ENCODE results near the gene DAPK2.
A peak's percentile ranks its signal among the peaks of the same experiment; 100 is the strongest.
"Not testable (repeated sequence)": the region's sequence is repeated elsewhere in the genome, so short reads cannot be mapped to it uniquely, and the experiment has no call there.

The DAPK2 gene

DNA sequence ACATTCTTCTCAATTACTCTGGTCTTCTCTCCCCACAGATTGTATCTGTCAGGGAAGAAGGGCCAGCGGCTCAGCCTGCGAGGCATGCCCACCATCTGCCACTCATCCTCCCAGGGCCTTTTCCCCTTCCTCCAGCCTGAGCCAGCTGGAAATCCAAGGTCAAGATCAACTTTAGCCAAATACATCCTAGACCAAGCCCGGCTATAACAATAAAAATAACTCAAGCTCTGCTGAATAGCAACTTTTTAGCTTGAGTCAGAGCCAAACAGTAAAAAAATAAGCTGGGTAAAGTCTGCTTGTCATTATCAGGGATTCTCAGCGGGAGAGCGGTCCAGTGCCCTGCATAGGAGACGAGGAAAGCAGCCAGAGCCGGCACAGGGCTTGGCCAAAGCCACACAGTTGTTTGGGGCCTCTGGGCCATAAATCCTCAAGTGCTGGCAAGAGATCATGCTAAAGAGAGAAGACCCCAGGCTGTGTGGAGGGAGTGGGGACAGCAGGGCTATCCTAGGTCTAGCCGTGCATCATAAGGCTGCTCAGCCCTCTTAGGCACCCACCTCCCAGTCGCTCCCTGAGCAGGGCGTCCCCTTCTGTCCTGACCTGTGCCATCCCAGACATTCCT lies 136.4 kb downstream of the DAPK2 start:
- no peak for DNase-seq

DNA sequence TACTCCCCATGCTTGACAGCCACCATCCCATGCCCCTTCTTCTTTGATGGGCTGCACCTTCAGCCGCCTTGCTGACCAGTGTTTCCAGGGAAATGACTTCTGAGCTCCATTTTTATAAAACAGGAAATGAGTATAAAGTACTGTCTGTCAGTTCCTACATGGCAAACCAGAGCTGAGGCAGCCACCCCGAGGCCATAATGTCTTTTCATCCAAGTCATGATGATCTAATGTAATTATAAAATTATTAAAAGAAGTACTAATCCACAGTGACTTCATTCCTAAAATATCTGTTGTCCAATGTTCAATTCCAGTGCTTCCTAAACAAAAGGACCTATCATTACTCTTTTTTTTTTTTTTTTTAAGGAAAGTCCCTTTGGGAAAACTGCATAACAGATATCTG lies 137.3 kb downstream of the DAPK2 start:
- no peak for DNase-seq

DNA sequence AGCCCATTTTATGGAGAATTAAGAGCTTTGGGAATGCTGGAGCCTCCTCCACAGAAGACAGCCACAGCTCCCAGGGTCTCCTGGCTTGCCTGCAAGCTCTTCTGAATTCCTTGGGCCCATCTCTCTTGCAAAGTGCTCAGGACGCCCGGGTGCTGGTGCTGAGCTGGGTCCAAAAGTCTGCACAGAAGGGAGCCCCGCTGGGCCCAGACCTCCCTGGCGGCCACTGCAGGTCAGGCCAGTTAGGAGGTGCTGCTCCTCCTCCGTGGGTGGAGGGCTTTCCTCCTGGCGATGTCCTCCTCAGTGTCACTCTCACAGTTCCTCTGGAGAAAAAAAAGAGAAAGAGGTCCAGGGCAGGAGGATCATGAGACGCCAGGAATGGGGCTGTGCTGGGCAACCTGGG lies 138.0 kb downstream of the DAPK2 start:
- DNase-seq, result no peak

DNA sequence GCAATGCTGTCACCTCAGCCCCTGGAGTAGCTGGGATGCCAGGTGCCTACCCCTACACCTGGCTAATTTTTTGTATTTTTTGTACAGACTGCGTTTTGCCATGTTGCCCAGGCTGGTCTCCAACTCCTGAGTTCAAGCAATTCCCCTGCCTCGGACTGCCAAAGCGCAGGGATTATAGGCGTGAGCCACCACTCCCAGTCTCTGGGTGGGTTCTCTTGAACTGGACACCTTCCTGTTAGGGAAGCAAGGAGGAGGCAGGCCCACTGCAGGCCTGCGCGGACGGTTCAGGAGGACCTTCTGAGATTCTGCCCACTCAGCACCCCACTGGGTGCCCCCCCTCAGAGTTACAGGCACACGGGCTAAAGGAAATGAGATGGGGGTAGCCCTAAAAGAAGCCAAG lies 138.8 kb downstream of the DAPK2 start:
- no peak for DNase-seq

DNA sequence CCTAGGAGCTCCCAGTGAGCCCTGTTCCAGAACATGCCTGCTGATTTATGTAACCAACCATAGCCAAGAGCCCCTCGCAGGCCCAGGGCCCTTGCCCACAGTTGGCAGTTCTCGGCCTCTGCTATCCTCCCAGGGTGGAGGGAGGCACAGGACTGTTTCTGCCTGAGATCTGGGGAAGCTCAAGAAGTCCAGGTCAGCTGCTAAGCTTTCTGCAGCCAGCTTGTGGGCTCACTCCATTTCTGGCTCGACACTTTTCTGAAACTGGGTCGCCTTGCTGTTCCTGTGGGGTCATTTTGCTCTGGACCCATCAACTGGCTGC lies 140.1 kb downstream of the DAPK2 start:
- no peak for DNase-seq

DNA sequence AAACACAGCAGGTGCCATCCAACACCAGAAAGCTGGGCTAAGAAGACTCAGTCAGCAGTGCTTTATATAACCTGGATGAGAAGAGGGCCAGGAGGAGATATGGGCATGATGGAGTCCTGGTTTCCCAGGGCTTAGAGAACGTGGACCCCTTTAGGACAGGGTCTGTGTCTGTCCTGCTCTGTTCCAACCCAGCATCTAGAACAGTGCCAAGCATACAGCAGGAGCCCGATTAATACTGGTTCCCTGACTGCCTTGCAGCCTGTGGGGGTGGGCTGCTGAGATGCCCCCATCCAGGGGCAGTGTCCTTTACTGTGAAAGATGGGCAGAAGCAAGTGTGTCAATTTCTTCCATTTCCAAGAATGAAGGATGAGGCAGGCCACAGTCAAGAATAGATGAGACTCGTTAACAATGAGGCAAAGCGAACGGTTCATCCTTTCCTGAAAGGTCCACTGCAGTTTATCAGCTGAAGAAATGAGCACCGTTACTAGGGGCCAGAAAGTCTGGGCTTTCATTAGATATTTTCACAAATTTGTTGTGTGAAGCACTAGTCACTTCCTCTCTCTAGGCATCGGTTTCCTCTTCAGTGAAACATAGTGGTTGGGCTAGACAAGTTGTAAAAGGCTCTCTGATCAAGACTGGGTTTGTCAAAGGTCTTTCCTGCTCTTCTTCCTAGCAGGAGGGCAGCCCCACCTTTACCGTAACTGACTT lies 140.6 kb downstream of the DAPK2 start:
- no peak for DNase-seq

DNA sequence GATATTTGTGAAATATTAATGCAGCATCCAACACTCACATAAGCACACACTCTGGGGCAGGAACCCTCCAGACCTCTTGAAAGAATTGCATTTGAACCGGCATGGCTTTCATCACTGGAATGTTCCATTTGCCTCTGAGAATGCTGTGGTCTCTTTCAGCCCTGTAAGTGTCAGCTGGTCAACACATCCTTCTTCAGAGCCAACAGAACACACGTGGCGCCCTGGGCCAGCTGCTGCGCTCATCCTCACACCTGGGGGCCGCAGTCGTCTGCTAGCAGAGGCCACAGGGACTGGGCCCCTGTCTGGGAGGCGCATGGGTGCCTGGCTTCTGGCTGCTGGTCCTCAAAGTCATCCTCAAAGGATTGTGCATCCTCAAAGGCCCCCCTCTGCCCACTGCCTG lies 141.2 kb downstream of the DAPK2 start:
- DNase-seq, result no peak

DNA sequence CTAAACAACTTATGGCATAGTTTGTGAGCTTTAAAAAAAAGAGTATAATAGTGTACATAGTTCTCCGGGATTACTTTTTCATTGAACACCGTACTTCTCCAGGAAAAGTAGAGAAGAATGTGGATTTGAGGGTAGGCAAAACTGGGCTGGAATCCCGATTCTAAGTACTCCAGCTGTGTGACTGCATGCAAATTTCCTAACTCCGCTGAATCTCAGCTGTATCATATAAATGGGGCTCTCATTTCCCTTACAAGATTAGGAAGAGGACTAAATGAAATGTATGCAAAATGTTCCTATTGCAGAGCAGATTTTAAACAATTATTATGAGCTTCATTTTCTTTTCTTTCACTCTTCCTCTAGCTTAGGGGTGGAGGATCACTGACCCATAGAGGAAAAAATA lies 142.2 kb downstream of the DAPK2 start:
- no peak for DNase-seq

DNA sequence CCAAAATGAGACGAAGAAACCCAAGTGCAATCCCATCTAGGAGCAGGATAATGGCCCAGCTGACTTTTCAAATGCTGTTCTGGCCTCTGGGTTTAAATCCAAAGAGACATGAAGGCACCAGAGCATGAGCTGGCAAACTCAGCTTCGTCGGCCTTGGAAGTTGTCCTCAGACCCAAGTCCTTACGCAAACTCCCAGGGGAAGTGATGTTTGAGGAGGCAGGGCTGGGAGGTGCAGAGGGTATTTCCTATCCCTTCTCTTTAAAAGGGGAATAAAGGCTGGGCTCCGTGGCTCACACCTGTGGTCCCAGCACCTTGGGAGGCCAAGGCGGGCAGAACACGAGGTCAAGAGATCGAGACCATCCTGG lies 143.6 kb downstream of the DAPK2 start:
- DNase-seq, result no peak

DNA sequence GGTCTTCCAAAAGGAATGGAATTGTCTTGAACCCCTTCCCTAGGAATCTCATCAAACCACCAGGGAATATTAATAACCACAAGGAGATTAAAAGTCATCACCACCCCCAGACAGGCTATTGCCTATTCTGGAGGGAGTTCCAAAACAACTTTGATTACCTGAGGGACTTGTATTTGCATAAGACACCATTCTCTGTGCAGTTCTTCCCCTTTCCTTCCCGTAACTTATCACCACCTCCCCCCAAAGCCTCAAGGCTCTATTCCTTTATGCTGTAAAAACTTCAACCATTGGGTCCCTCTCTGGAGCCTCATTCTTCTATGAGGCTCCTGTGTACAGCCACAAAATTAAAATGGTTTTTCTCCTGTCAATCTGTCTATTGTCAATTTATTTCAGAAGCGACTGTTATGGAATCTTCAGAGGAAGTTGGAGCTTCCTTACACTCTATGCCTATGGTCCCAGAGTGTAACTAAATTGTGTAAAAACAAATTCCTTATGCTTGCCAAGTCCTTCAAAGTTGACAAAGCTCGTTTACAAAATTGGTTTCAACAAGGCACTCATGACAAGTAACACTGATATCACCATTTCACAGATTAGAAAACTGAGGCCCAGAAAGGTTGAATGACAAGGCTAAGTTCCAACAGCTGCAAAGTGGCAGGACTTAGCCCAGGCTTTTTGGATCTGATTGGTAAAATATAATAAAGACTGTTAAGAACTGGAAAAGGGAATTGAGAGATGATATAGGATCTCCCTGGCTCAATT lies 144.2 kb downstream of the DAPK2 start:
- no peak for DNase-seq

DNA sequence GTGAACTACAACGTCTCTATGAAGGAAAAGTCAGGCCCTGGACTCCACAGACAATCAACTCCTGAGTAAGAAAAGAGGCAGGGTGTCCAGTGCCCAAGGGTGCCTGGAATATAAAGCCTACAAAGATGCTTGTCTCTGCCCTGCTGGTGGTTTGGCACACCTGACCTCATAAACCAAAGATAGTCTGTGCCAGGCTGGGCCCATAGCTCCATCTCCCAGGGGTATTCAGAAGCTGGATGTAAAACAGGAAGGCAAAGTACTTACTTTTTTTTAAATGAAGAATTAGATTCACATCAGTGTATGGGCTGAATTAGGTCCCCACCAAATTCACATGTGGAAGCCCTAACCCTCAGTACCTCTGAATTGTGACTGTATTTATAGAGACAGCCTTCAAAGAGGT lies 146.0 kb downstream of the DAPK2 start:
- no peak for DNase-seq

DNA sequence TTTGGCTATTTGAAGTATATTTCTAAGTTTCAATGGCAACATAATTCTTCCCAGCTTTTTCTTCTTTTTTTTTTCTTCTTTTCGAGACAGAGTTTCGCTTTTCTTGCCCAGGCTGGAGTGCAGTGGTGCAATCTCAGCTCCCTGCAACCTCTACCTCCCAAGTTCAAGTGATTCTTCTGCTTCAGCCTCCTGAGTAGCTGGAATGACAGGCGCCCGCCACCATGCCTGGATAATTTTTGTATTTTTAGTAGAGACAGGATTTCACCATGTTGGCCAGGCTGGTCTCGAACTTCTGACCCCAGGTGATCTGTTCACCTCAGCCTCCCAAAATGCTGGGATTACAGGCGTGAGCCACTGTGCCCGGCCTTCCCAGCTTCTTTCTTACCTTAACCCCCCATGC lies 146.7 kb downstream of the DAPK2 start:
- not testable (repeated sequence) for DNase-seq

DNA sequence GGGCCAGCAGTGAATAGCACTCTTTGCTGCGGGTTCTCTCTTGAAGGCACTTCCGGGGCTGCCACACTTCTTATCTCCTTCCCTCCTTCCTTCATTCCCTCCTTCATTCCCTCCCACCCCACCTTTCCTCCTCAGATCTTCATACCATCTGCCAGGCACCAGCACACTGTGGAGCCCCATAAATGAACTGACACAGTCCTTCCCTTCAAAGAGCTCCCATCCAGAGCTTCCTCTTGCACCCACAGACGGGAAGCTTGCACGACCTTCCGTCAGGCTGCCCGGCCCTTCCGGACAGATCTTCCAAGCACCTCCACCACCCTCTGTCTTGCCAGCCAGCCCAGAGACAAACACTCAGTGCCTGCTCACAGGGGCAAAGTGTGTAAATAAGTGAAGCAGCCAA lies 147.1 kb downstream of the DAPK2 start:
- DNase-seq, result no peak

DNA sequence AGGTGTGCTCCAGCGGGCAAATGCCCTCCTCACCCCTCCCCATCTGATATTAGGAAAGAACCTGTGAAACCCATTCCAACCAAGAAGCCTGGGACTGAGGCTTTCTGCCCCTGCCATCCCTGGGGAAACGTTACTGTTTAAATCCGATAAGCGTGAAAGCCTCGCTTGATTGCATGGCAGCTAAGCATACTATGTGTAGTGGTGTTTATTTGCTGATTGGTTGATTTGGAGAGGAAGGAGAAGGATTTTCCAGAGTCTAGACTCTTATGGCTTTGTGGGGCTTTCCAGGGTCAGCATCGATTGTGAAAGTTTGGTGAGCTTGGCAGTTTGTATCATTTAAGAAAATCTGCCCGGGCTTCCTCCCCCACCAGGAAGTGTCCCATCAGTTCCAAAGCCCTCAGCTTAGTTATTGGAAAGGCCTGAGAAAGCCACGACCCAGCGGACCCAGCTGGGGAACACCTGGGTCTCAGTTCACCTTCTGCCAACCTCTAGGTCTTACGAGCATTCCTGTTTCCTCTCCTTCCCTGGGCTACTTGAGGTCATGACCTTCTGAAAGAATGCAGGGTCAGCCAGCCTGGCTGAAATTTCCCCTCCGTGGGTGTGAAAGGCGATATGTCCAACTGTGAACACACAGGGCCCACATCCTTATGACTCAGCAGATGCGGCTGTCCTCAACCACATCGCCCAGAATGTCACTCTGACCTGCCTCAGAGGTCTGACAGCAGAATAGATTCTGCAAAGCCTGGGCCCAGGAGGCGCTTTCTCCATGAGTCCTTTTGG lies 149.8 kb downstream of the DAPK2 start:
- DNase-seq, result no peak

DNA sequence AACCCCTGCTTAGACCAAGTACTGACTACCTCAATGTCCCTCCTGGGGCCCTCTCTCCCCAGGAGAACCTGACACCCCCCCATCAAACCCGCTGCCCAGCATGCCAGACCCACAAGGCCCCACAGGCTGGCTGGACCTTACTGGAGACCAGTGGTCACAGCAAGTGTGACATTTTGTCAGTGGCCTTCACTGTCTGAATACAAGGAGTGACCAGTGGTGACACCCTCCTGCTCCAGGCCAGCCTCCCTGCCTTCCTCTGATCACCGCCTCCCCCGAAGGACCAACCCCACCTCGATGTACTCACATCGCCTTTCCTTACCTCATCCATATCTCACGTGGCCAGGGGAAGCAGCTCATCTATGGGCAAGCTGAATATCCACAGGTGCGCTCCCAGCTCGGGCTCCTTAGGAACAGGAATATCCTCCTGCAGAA lies 150.5 kb downstream of the DAPK2 start:
- no peak for DNase-seq

DNA sequence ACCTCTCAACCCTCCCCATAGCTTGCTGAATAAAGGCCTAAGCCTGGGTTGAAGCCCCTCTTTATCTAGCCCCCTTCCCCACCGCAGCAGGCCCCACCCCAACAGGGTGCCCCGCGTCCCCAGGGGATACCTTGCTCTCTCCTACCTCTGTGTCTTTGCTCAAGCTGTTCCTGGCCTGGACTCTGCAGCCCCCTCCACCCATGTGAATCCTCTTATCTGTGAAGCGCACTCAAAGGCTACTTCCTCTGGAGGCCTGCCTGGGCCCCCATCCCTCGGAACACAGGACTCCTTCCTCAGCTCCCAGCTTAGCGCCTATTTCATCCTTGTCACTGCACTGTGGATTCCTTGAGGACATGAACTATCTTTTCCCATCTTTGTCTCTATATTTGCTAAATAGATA lies 151.1 kb downstream of the DAPK2 start:
- no peak for DNase-seq

DNA sequence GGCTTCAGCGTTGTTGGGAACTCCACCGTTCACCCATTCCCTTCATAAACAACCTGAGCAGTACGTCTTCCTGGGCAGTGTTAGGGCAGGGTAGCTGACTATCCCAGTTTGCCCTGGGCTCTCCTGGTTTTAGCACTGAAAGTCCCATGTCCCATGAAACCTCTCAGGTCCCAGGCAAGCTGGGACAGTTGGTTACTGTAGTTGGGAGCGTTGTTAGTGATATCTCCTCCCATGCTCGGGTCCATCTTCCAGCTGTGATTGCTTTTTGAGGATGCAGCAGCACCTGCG lies 151.7 kb downstream of the DAPK2 start:
- no peak for DNase-seq

DNA sequence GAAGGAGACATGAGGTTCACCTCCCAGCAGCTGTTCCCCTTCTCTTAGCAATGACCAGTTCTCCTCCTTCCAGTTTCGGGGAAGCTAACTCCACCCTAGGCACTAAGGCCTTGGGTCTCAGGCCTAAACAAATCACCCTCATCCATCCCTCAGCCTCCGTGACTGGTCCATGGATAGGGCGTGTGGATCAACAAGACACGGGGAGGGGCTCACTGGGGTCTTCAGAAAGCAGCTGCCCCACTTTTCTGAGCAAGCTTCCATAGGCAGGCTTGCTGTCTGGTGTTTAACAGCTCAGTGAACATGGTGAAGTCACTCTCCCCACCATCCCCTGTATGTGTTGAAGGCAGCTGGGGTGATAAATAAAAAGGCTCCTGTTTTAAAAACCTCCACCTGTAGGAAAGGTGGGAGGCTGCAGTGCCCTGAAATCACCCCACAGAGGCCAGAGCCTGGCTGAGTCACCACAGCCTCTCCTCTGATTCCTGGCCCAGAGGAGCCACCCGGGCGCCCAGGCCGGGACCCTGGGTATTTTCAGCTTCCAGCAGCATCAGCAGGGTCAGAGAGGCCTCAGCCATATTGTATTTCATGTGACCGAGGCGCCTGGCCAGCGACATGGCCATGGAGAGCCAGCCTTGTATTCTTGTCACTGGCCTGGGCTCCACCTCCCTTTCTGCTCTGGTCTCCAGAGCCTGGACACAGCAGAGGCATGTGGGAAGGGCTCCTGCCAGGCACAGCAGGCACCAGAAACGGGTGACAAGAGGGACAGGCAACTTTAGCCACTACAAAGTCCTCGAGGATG lies 152.2 kb downstream of the DAPK2 start:
- no peak for DNase-seq

DNA sequence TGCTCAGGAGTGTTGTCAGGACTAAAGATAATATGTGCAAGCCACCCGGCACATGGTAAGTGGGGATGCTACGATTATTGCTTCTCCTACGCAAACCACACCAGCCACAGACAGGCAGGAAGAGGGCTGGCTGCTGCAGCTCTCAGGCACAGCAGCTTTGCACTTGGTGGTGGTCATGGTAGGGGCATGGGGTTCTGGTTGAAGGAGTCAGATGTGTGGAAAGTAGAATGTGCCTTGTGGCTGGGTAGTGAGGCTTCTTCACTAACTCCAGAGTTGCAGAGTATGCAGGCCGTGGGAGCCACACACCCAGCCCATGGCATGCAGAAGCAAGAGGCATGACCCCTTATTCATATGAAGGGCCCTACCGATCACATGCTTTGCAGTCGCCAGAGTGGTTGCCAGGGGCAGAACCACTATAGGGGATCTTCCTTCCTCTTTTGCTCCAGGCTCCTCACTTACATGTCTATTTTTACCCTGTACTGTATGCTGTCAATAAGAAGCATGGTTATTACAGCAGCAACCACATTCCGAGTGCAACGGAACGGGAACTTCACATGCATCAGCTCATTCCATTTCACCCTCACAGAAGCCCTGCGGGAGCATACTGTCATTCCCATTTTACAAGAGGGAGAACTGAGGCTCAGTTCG lies 153.4 kb downstream of the DAPK2 start:
- peak; percentile 64 for DNase-seq

DNA sequence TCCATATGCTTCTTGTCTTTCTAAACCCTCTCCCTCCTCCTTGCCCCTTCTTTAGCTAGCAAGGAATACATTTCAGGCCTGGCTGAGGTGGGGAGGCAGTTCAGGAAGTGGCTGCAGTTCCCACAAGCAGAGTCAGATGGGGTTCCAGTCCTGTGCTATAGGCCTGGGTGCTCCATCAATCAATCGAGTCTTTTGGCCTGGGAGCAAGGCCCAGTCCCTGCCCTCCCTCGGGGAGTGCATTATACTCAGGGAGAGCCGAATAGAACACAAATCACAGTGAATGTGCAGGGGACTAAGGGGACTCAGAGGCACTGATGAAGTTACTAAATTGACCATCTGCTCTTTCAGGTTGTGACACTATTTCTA lies 154.5 kb downstream of the DAPK2 start:
- no peak for DNase-seq

DNA sequence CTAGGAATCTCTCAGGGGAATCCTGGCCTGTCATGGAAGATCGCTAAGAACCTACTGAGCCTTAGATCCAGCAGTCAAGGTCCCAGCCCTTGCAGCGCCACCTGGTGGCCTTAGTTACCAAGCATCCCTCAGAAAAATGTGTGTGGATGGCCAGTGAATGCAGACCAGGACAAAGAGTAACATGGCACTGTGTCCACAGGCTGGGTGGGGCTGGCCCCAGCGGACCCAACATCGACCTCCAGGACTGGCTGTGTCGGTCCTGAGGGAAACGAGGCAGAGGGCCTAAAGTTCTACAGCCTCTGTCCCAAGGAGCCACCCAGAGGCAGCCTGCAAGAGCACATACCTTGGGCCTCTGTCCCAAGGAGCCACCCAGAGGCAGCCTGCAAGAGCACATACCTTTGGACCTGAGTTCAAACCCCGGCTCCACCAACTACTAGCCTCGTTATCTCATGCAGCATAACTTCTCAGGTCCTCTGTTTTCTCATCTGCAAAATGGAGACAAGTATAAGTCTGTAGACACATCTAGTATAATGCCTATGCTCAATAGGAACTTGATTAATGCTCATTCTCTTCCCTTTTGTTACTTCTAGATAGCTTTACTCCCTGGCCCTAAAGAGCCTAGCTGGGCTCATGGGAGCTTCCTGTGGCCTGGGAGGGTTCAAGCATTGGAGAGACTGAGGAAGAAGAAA lies 155.1 kb downstream of the DAPK2 start:
- DNase-seq, result peak; percentile 76

DNA sequence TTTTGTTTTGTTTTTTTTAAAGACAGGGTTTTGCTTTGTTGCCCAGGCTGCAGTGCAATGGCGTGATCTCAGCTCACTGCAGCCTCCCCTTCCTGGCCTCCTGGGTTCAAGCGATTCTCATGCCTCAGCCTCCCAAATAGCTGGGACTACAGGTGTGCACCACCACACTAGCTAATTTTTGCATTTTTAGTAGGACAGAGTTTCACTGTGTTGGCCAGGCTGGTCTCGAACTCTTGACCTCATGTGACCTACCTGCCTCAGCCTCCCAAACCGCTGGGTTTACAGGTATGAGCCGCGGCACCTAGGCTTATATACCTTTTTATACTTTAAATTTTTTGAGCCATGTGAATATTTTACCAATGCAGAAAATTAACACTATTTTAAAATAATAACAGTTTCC lies 155.7 kb downstream of the DAPK2 start:
- no peak for DNase-seq
